IMR-90 (cell line): ENCODE results near the gene FOXP1.

ENCODE experiments used
- POLR2A ChIP-seq: IDR thresholded peaks from 2 replicates; pipeline ENCODE4 v1.6.1; 2012; ENCODE audit warnings: mild to moderate bottlenecking, low read depth, low read length
- SMC3 ChIP-seq: fragments of 150-350 bp; IDR thresholded peaks from 2 replicates; pipeline ENCODE4 v1.6.1; 2016; ENCODE audit warnings: low read depth, mild to moderate bottlenecking, antibody characterized with exemption, low read length, moderate library complexity
- TF ChIP-seq, protein P1 (sequence below): conservative IDR thresholded peaks from 2 replicates; pipeline ENCODE4 v1.5.1; 2012; ENCODE audit warnings: mild to moderate bottlenecking, low read depth, low read length, improper control_type of control experiment

DNA sequence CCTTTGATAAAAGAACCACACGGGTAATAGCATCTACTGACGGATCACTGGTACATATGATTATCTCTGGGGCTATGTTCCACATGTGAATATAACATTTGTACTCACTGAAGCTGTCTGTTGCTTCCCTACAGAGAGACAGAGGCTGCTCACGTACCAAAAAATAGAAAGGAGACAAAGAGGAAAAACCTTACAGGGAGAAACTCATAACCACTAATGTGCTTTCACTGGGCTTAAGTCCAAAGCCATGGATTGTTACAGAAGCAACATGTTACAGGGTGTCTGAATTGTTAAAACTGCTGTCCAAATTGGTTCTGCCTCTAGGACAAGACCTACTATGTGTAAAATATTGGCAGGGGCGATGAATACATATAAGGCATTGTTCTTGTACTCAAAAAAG is 311.9 kb downstream of the FOXP1 start:
- TF ChIP-seq, protein P1, sequence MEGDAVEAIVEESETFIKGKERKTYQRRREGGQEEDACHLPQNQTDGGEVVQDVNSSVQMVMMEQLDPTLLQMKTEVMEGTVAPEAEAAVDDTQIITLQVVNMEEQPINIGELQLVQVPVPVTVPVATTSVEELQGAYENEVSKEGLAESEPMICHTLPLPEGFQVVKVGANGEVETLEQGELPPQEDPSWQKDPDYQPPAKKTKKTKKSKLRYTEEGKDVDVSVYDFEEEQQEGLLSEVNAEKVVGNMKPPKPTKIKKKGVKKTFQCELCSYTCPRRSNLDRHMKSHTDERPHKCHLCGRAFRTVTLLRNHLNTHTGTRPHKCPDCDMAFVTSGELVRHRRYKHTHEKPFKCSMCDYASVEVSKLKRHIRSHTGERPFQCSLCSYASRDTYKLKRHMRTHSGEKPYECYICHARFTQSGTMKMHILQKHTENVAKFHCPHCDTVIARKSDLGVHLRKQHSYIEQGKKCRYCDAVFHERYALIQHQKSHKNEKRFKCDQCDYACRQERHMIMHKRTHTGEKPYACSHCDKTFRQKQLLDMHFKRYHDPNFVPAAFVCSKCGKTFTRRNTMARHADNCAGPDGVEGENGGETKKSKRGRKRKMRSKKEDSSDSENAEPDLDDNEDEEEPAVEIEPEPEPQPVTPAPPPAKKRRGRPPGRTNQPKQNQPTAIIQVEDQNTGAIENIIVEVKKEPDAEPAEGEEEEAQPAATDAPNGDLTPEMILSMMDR, result no peak
- TF ChIP-seq POLR2A (no peak), SMC3 (no peak)
